GM12878 (cell line): ENCODE measurements around the gene IFNGR2. TPM values are rescaled to one million over a fixed set of nuclear protein-coding genes. Genes with fewer than 3 reads are reported as not detected.
A peak's percentile ranks its signal among the peaks of the same experiment; 100 is the strongest.

Experiments used
- CBX5 ChIP-seq: sonication (generic); IDR thresholded peaks from 2 replicates; pipeline ENCODE4 v1.6.1; 2016; ENCODE audit warnings: low read depth, moderate library complexity, mild to moderate bottlenecking, inconsistent platforms
- CREB1 ChIP-seq: IDR thresholded peaks from 2 replicates; pipeline ENCODE4 v1.6.1; 2012; ENCODE audit warnings: low read depth, mild to moderate bottlenecking, inconsistent platforms
- ETV6 ChIP-seq, 2 experiments: fragments of 450-650 bp in 1 of 2; IDR thresholded peaks in 1 of 2; conservative IDR thresholded peaks in 1 of 2; 2 replicates each; pipeline ENCODE4 v1.6.1; 2014; ENCODE audit warnings: antibody characterized with exemption in 1 of 2, borderline replicate concordance in 1 of 2, low read depth in 1 of 2, mild to moderate bottlenecking in 1 of 2, moderate library complexity in 1 of 2
- KLF5 ChIP-seq: fragments of 450-650 bp; IDR thresholded peaks from 2 replicates; pipeline ENCODE4 v1.6.1; 2014; ENCODE audit warnings: mild to moderate bottlenecking; ENCODE audit not compliant: partially characterized antibody
- NFYA ChIP-seq: IDR thresholded peaks from 2 replicates; pipeline ENCODE4 v1.6.1; 2011; ENCODE audit warnings: low read depth, mild to moderate bottlenecking, low read length, improper control_type of control experiment, borderline replicate concordance
- PML ChIP-seq: IDR thresholded peaks from 2 replicates; pipeline ENCODE4 v1.6.1; 2012; ENCODE audit warnings: low read length, inconsistent platforms
- POLR2A ChIP-seq: IDR thresholded peaks from 2 replicates; pipeline ENCODE4 v1.6.1; 2011; ENCODE audit warnings: low read depth, mild to moderate bottlenecking, low read length
- POU2F2 ChIP-seq: IDR thresholded peaks from 3 replicates; pipeline ENCODE4 v1.6.1; 2011; ENCODE audit warnings: low read depth, mild to moderate bottlenecking, low read length, borderline replicate concordance
- RCOR1 ChIP-seq: conservative IDR thresholded peaks from 2 replicates; pipeline ENCODE4 v1.6.1; 2012; ENCODE audit warnings: low read depth, low read length, improper control_type of control experiment
- SMAD5 ChIP-seq: IDR thresholded peaks from 2 replicates; pipeline ENCODE4 v1.6.1; 2016; ENCODE audit warnings: antibody characterized with exemption, low read depth
- TAF1 ChIP-seq: IDR thresholded peaks from 2 replicates; pipeline ENCODE4 v1.6.1; 2011; ENCODE audit warnings: mild to moderate bottlenecking, low read depth, low read length, borderline replicate concordance
- WRNIP1 ChIP-seq: IDR thresholded peaks from 2 replicates; pipeline ENCODE4 v1.6.1; 2011; ENCODE audit warnings: low read depth, low read length, improper control_type of control experiment, borderline replicate concordance
- YY1 ChIP-seq: IDR thresholded peaks from 2 replicates; pipeline ENCODE4 v1.6.1; 2011; ENCODE audit warnings: low read depth, mild to moderate bottlenecking, low read length
- ZNF24 ChIP-seq: fragments of 450-650 bp; IDR thresholded peaks from 2 replicates; pipeline ENCODE4 v1.6.1; 2017; ENCODE audit warnings: antibody characterized with exemption, mild to moderate bottlenecking
- ZNF384 ChIP-seq: IDR thresholded peaks from 2 replicates; pipeline ENCODE4 v1.6.1; 2012; ENCODE audit warnings: low read depth, mild to moderate bottlenecking, low read length, improper control_type of control experiment, borderline replicate concordance
- polyA plus RNA-seq, 11 experiments: library from polyadenylated mRNA; depleted of rRNA in 4 of 11; unstranded in 6 of 11; stranded (reverse) in 5 of 11; fragments of >200 nt; fragmentation: Nextera tagmentation in 4 of 11; fragmentation: Illumina TruSeq in 1 of 11; extraction: Ambion mirVana in 4 of 11; extraction: Trizol in 1 of 11; gene quantifications; 1 replicate in 1 of 11; 2 replicates in 10 of 11; pipeline versions ENCODE4 v1.2.1 to v1.2.3, GENCODE V29; 2011 to 2016; ENCODE audit warnings: inconsistent platforms in 2 of 11, missing spikeins in 2 of 11, low read depth in 1 of 11
- total RNA-seq, 4 experiments: library from RNA; depleted of rRNA in 3 of 4; stranded (reverse); fragments of >200 nt in 3 of 4; fragmentation: Illumina TruSeq in 1 of 4; extraction: Trizol in 1 of 4; gene quantifications; 2 replicates each; pipeline versions ENCODE4 v1.2.1 to v1.2.3, GENCODE V29; 2013 to 2021
- TF ChIP-seq, protein P1 (sequence below): fragments of 450-650 bp; IDR thresholded peaks from 2 replicates; pipeline ENCODE4 v1.6.1; 2016; ENCODE audit warnings: mild to moderate bottlenecking
- TF ChIP-seq, protein P2 (sequence below): IDR thresholded peaks from 2 replicates; pipeline ENCODE4 v1.6.1; 2012; ENCODE audit warnings: low read length, inconsistent platforms
- TF ChIP-seq, protein P3 (sequence below): IDR thresholded peaks from 2 replicates; pipeline ENCODE4 v1.6.1; 2012; ENCODE audit warnings: low read depth, low read length, improper control_type of control experiment
- TF ChIP-seq, protein P4 (sequence below): fragments of 450-650 bp; IDR thresholded peaks from 2 replicates; pipeline ENCODE4 v1.6.1; 2016; ENCODE audit warnings: mild to moderate bottlenecking
- TF ChIP-seq, protein P5 (sequence below), 3 experiments: IDR thresholded peaks in 2 of 3; conservative IDR thresholded peaks in 1 of 3; 2 replicates each; pipeline ENCODE4 v1.5.1; 2011; ENCODE audit warnings: low read depth in 3 of 3, low read length in 3 of 3, mild to moderate bottlenecking in 3 of 3, control low read depth in 2 of 3, moderate library complexity in 2 of 3, inconsistent platforms in 1 of 3, mixed read lengths in 1 of 3; ENCODE audit not compliant: control insufficient read depth in 2 of 3, insufficient read depth in 1 of 3; ENCODE audit errors: extremely low read depth in 1 of 3

IFNGR2 gene
- total and polyA plus RNA-seq, 10 of the 15 experiments (the other 5 are each of a cell fraction or from before 2014, with no cell fraction given) = 23.6 to 98.8 (median 77.0) TPM

DNA sequence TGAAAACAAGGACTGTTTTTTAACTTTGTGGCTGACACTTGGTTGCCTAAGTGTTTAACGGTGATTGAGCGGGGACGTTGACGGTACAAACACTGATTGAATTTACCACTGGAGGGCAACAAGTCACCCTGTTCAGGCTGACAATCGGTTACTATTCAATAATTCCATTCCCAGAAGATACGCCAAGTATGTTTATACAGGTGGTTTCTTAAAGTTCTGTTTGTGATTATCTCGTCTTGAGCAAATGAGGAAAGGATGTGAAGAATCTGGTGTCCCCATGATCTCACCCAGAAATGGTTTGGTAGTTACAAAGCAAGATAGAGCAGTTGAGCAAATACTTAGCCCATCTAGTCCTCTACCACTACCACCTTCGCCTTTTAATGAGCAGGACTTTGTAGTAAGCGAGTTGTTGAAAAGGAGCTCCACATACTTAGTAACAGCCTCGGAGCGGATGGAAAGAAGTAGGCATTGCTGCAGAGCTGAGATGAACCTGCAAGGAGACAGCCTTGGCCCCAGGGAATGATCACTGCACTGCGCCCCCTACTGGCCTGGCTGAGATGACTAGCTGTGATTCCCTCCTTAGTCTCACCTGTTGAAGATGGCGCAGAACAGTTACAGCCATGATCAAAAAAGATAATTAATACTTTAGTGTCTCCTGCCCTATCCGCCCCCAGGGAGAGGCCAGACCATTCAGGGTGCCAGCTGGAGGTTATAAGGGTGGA lies 42.2 kb upstream of the IFNGR2 start (continued):
- TF ChIP-seq ETV6 (conservative IDR thresholded peaks at IDR 0.05 in 1 of 2, IDR thresholded peaks at IDR 0.05 in 1 of 2; ENCODE audit: borderline replicate concordance in 1 of 2, low read depth in 1 of 2) = no peak; a peak in 2 of 4 replicates
- TF ChIP-seq, protein P1, sequence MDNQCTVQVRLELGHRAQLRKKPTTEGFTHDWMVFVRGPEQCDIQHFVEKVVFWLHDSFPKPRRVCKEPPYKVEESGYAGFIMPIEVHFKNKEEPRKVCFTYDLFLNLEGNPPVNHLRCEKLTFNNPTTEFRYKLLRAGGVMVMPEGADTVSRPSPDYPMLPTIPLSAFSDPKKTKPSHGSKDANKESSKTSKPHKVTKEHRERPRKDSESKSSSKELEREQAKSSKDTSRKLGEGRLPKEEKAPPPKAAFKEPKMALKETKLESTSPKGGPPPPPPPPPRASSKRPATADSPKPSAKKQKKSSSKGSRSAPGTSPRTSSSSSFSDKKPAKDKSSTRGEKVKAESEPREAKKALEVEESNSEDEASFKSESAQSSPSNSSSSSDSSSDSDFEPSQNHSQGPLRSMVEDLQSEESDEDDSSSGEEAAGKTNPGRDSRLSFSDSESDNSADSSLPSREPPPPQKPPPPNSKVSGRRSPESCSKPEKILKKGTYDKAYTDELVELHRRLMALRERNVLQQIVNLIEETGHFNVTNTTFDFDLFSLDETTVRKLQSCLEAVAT = peak; percentile 68; the same call in 1 of the 2 replicates
- peak; percentile 67 for TF ChIP-seq PML
- 0 out of 2 replicates have a peak, but pooled peaks have one; percentile 38 for TF ChIP-seq WRNIP1
- TF ChIP-seq, protein P2, sequence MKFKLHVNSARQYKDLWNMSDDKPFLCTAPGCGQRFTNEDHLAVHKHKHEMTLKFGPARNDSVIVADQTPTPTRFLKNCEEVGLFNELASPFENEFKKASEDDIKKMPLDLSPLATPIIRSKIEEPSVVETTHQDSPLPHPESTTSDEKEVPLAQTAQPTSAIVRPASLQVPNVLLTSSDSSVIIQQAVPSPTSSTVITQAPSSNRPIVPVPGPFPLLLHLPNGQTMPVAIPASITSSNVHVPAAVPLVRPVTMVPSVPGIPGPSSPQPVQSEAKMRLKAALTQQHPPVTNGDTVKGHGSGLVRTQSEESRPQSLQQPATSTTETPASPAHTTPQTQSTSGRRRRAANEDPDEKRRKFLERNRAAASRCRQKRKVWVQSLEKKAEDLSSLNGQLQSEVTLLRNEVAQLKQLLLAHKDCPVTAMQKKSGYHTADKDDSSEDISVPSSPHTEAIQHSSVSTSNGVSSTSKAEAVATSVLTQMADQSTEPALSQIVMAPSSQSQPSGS = 0 out of 2 replicates have a peak, but pooled peaks have one; percentile 37
- TF ChIP-seq, protein P3, sequence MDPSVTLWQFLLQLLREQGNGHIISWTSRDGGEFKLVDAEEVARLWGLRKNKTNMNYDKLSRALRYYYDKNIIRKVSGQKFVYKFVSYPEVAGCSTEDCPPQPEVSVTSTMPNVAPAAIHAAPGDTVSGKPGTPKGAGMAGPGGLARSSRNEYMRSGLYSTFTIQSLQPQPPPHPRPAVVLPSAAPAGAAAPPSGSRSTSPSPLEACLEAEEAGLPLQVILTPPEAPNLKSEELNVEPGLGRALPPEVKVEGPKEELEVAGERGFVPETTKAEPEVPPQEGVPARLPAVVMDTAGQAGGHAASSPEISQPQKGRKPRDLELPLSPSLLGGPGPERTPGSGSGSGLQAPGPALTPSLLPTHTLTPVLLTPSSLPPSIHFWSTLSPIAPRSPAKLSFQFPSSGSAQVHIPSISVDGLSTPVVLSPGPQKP = no peak
- peak; percentile 42; the same call in 1 of the 2 replicates for TF ChIP-seq TAF1
- no peak for TF ChIP-seq NFYA
- TF ChIP-seq ZNF384 = peak; percentile 85
- TF ChIP-seq KLF5 = no peak
- no peak for TF ChIP-seq CREB1
- peak; percentile 91 for TF ChIP-seq YY1
- TF ChIP-seq, protein P4, sequence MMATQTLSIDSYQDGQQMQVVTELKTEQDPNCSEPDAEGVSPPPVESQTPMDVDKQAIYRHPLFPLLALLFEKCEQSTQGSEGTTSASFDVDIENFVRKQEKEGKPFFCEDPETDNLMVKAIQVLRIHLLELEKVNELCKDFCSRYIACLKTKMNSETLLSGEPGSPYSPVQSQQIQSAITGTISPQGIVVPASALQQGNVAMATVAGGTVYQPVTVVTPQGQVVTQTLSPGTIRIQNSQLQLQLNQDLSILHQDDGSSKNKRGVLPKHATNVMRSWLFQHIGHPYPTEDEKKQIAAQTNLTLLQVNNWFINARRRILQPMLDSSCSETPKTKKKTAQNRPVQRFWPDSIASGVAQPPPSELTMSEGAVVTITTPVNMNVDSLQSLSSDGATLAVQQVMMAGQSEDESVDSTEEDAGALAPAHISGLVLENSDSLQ = no peak
- TF ChIP-seq SMAD5 = no peak
- TF ChIP-seq, protein P5, sequence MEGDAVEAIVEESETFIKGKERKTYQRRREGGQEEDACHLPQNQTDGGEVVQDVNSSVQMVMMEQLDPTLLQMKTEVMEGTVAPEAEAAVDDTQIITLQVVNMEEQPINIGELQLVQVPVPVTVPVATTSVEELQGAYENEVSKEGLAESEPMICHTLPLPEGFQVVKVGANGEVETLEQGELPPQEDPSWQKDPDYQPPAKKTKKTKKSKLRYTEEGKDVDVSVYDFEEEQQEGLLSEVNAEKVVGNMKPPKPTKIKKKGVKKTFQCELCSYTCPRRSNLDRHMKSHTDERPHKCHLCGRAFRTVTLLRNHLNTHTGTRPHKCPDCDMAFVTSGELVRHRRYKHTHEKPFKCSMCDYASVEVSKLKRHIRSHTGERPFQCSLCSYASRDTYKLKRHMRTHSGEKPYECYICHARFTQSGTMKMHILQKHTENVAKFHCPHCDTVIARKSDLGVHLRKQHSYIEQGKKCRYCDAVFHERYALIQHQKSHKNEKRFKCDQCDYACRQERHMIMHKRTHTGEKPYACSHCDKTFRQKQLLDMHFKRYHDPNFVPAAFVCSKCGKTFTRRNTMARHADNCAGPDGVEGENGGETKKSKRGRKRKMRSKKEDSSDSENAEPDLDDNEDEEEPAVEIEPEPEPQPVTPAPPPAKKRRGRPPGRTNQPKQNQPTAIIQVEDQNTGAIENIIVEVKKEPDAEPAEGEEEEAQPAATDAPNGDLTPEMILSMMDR (IDR thresholded peaks at IDR 0.05 in 2 of 3, conservative IDR thresholded peaks at IDR 0.05 in 1 of 3; ENCODE audit: control insufficient read depth in 2 of 3, extremely low read depth in 1 of 3, insufficient read depth in 1 of 3, low read depth in 3 of 3, low read length in 3 of 3) = peak; percentile 94 to 96 (median 94)
- TF ChIP-seq RCOR1 = no peak
- 0 out of 2 replicates have a peak, but pooled peaks have one; percentile 14 for TF ChIP-seq CBX5
- peak; percentile 53; the same call in 1 of the 2 replicates for TF ChIP-seq POLR2A
- TF ChIP-seq ZNF24 = no peak
- TF ChIP-seq POU2F2 = 0 out of 3 replicates have a peak, but pooled peaks have one; percentile 33
